ENCODE data around the gene E2F6.
A peak's percentile ranks its signal among the peaks of the same experiment; 100 is the strongest.

Gene E2F6, protein sequence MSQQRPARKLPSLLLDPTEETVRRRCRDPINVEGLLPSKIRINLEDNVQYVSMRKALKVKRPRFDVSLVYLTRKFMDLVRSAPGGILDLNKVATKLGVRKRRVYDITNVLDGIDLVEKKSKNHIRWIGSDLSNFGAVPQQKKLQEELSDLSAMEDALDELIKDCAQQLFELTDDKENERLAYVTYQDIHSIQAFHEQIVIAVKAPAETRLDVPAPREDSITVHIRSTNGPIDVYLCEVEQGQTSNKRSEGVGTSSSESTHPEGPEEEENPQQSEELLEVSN

GRCh38 chr2:11465485-11466306 is at the start of gene E2F6:
Gene E2F6 (minus strand): TSS chr2:11466161. CDS start chr2:11465879, 282 bp downstream.
- Histone ChIP-seq H3K27me3 (replicated peaks; ENCODE audit: control insufficient read depth, insufficient read depth, low read length) (no peaks in the 10 kb centered on the region), H3K4me3 (replicated peaks; ENCODE audit: low read depth, low read length) (peak within 1 kb of the TSS; percentile 64), H3K36me3 (ENCODE audit: control insufficient read depth, insufficient read depth, low read length) (no peaks in the 10 kb centered on the region)
- TF ChIP-seq, protein P1, sequence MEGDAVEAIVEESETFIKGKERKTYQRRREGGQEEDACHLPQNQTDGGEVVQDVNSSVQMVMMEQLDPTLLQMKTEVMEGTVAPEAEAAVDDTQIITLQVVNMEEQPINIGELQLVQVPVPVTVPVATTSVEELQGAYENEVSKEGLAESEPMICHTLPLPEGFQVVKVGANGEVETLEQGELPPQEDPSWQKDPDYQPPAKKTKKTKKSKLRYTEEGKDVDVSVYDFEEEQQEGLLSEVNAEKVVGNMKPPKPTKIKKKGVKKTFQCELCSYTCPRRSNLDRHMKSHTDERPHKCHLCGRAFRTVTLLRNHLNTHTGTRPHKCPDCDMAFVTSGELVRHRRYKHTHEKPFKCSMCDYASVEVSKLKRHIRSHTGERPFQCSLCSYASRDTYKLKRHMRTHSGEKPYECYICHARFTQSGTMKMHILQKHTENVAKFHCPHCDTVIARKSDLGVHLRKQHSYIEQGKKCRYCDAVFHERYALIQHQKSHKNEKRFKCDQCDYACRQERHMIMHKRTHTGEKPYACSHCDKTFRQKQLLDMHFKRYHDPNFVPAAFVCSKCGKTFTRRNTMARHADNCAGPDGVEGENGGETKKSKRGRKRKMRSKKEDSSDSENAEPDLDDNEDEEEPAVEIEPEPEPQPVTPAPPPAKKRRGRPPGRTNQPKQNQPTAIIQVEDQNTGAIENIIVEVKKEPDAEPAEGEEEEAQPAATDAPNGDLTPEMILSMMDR (IDR thresholded peaks at IDR 0.05; ENCODE audit: insufficient read depth, low read length, poor library complexity, severe bottlenecking), result no peak
- DNase-seq (ENCODE audit: extremely low read depth, insufficient read length), result peak; percentile 91

GRCh38 chr2:11515490-11515981 is 49.6 kb upstream of the E2F6 start:
- Histone ChIP-seq H3K4me3 (replicated peaks; ENCODE audit: low read depth, low read length) (no peak overlapping the region), H3K36me3 (ENCODE audit: control insufficient read depth, insufficient read depth, low read length) (no peaks in the 10 kb centered on the region), H3K27me3 (replicated peaks; ENCODE audit: control insufficient read depth, insufficient read depth, low read length) (no peaks in the 10 kb centered on the region; the same call in 1 of the 2 replicates)
- DNase-seq (ENCODE audit: extremely low read depth, insufficient read length), result no peak
- TF ChIP-seq, protein P1 (IDR thresholded peaks at IDR 0.05; ENCODE audit: insufficient read depth, low read length, poor library complexity, severe bottlenecking), result no peak

GRCh38 chr2:11514904-11515303 is 48.9 kb upstream of the E2F6 start:
- no peak for DNase-seq (ENCODE audit: extremely low read depth, insufficient read length)
- H3K4me3 ChIP-seq (replicated peaks; ENCODE audit: low read depth, low read length), result no peak overlapping the region
- H3K36me3 ChIP-seq (ENCODE audit: control insufficient read depth, insufficient read depth, low read length), result no peaks in the 10 kb centered on the region
- no peaks in the 10 kb centered on the region; the same call in 1 of the 2 replicates for H3K27me3 ChIP-seq (replicated peaks; ENCODE audit: control insufficient read depth, insufficient read depth, low read length)
- TF ChIP-seq, protein P1 (IDR thresholded peaks at IDR 0.05; ENCODE audit: insufficient read depth, low read length, poor library complexity, severe bottlenecking), result no peak

- TF ChIP-seq, protein P1 (IDR thresholded peaks at IDR 0.05; ENCODE audit: insufficient read depth, low read length, poor library complexity, severe bottlenecking), result no peak
- H3K27me3 ChIP-seq (replicated peaks; ENCODE audit: control insufficient read depth, insufficient read depth, low read length), result no peaks in the 10 kb centered on the region; the same call in 1 of the 2 replicates
- no peak for DNase-seq (ENCODE audit: extremely low read depth, insufficient read length)
- no peaks in the 10 kb centered on the region for H3K36me3 ChIP-seq (ENCODE audit: control insufficient read depth, insufficient read depth, low read length)
- no peak overlapping the region for H3K4me3 ChIP-seq (replicated peaks; ENCODE audit: low read depth, low read length)
Measured at GRCh38 chr2:11514081-11514730, 48.2 kb upstream of the E2F6 start.

- no peak for DNase-seq (ENCODE audit: extremely low read depth, insufficient read length)
- no peaks in the 10 kb centered on the region; the same call in 1 of the 2 replicates for H3K27me3 ChIP-seq (replicated peaks; ENCODE audit: control insufficient read depth, insufficient read depth, low read length)
- H3K4me3 ChIP-seq (replicated peaks; ENCODE audit: low read depth, low read length), result no peak overlapping the region
- H3K36me3 ChIP-seq (ENCODE audit: control insufficient read depth, insufficient read depth, low read length), result no peaks in the 10 kb centered on the region
- TF ChIP-seq, protein P1 (IDR thresholded peaks at IDR 0.05; ENCODE audit: insufficient read depth, low read length, poor library complexity, severe bottlenecking), result no peak
Measured at GRCh38 chr2:11513319-11513718, 47.4 kb upstream of the E2F6 start.

Data from GM06990 (cell line).